Ammon's horn (tissue), 1 donor: ENCODE results near the gene ASAP2.

Experiments
- DNase-seq: peaks from one replicate; pipeline ENCODE4 v3.0.0-alpha.2; 2016; ENCODE audit warnings: low spot score

Gene ASAP2

GRCh38 chr2:9231291-9232165 is 24.9 kb downstream of the ASAP2 start:
- DNase-seq = no peak

GRCh38 chr2:9232166-9232479 is 25.5 kb downstream of the ASAP2 start:
- DNase-seq = no peak

DNA sequence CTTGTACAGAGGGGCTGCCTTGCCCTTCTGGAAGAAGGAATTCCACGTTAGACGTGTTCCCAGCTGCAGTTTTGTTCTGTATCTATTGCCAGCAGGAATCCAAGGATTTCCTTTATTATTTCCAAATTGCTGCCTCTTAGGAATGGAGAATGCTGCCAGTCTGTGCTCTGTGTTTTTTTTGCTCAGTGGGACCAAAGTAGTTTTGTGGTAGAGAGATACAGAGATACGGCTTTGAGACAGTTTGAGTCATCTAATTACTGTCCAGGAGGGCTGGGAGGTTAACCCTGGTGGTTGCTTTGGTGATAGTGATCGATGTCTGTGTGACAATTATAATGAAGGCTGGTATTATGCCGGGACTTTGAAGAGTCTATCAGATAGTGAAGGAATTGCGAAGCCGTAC is 26.3 kb downstream of the ASAP2 start:
- DNase-seq = no peak

- no peak for DNase-seq
These were observed 28.1 kb downstream of the ASAP2 start for GRCh38 chr2:9234680-9235146.

DNA sequence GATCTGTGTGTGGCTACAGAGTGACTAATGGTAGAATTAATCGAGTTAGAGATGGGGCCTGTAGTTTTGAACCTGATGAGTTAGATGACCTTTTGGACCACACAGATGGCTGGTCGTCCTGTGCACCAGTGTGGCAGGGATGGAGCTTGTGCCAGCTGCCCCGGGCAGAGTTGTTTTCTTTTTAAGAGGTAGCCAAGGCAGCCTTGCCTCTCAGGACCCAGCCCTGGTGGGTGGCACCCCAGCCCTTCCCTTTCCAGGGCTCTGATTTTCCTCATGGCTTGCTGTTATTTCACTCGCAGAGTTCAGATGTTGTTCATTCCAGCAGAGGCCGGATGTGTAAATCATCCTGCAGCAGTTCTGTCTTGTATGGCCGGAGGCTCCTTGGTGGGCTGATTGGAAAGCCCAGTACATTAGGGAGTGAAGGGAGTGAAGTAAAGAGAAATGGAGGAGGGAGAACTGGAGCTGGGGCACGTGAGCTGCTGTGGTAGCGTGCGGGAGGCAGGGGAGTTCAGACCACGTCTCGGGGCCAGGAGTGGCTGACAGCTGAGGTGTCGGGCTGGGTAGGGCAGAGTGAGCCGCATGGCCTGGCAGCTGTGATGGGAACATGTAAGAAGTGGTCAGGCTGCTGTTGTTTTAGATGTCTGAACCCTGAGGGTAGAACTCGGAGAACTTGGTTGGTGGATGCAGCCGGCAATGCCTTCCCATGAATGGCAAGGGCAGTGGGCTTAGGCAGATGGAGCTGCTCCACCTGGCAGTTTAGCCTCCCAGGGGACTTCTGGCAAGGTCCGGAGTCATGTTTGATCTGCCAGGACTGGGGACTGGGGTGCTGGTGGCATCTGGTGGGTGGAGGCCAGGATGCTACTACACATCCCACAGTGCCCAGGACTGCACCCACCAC is 28.8 kb downstream of the ASAP2 start:
- no peak for DNase-seq

DNA sequence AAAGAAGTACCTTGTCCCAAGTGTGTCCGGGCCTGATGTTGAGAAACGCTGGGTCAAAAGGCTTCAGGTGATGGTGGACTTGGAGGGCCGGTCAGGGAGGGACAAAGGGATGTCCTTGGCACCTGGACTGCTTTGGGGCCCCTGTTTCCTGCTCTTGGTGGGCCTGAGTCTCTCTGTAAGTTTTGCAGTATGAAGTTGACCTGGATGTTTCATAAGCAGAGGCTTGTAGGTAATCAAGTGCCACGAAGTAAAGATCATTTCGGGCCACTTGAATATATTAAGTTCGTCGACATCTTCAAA is 29.4 kb downstream of the ASAP2 start:
- DNase-seq = no peak

DNA sequence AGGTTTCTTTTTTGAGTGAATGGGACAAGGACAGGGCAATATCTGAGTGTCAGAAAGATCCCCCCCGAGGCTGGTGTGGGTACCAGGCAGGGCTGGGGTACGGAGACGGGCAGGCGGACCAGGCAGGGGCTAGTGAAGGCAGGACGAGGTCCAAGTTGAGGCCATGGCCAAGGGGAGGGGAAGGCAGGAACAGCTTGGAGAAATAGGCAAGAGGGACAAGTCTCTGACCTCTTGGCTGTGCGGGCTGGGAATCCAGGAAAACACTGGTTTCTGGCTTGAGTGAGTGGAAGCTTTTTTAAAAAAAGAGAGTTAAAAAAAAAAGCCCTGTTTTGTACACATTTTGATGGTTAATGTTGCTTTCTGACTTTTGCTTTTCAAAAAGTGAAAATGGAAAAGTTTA is 30.3 kb downstream of the ASAP2 start:
- no peak for DNase-seq

- no peak for DNase-seq
These were observed 31.2 kb downstream of the ASAP2 start for GRCh38 chr2:9237831-9238230.

GRCh38 chr2:9238591-9239326 is 32.1 kb downstream of the ASAP2 start:
- DNase-seq = peak; percentile 63

- DNase-seq = no peak
These were observed 33.0 kb downstream of the ASAP2 start for GRCh38 chr2:9239616-9240015.

DNA sequence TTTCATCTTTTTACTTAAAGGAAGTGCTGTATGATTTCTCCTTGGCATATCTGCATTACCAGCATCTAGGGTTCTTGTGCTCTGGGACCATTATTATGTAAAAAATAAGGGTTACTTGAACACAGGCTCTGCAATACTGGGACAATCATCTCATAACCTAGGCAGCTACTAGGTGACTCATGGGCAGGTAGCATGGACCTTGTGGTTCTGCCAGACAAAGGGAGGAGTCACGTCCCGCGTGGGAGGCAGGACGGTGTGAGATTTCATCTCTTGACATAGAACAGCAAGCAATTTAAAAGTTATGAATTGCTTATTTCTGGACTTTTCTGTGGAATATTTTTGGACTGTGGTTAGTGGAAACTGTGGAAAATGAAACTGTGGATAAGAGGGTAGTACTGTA is 34.1 kb downstream of the ASAP2 start:
- no peak for DNase-seq

- no peak for DNase-seq
These were observed 34.6 kb downstream of the ASAP2 start for GRCh38 chr2:9241233-9241632.

GRCh38 chr2:9243357-9243756 is 36.7 kb downstream of the ASAP2 start:
- DNase-seq = no peak

DNA sequence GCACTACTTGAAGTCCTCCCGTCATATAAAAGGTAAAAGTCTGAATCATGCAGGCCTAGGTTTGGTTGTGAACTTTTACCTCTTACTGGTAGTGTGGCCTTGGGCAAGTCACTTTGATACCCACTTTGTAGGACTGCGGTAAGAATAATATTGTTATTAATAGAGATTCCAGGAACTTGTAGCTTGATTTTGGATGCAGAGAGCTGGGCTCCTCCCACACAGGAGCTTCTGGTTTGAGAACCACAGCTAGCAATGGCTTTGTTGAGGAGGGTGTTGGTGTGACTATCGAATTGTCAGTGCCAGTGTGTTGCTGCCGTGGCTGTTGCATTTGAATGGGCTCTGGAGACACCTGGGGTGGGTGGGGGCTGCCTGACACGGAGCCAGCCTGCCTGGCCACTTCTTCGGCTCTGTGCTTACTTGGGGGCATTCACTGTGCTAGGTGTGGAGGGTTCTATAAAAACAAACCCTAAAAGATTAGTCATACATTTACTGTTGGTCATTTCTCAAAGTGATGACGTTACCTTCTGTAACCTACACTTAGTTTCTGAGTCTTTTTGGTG is 38.5 kb downstream of the ASAP2 start:
- DNase-seq = no peak

- no peak for DNase-seq
These were observed 40.6 kb downstream of the ASAP2 start for GRCh38 chr2:9247177-9247576.

DNA sequence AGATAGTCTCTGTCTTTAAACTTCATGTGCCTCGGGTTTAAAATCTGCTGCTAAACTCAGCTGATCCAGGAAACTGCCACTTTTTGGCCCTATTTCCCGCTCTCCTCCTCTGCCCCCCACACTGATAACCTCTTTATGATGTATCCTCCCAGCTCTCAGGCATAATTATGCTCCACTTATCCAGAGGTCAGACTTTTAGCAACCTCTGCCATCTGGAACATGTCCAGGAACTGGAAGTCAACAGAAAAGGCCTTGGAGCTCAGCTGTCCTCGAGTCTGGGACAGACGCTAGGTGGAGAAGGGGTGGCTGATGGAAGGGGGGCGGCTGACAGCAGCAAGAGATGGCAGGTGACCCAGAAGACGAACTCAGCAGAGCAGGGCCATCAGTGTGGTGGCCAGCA is 41.2 kb downstream of the ASAP2 start:
- no peak for DNase-seq

DNA sequence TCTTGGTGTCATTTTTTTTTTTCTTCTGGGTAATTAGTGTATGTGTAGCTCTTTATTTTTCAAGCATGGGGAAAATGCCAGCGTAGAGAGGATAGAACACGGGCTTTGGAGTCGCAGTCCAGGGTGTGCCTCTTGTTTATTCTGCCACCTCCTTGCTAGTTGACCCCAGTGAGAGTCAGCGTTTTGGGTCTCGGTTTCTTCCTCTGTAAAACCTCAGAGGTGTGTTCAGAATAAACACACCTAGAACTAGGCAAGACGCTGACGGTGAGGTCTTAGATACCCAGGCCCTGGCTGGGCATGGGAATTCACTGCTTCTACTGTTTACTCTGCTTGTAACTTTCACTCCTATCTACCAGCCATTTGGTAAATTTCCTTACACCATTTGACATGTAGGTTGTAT is 41.8 kb downstream of the ASAP2 start:
- DNase-seq = no peak

GRCh38 chr2:9249020-9249800 is 42.6 kb downstream of the ASAP2 start:
- no peak for DNase-seq

GRCh38 chr2:9250091-9250490 is 43.5 kb downstream of the ASAP2 start:
- no peak for DNase-seq

- no peak for DNase-seq
These were observed 44.0 kb downstream of the ASAP2 start for GRCh38 chr2:9250498-9251153.
